Astrocyte of the cerebellum (primary cell): Measurements from ENCODE around the gene DCST1.

Experiments
- DNase-seq: peaks from one replicate; pipeline ENCODE4 v3.0.0-alpha.2; 2011; ENCODE audit warnings: low read depth
- H3K4me3 ChIP-seq: 2 replicates; pipeline ENCODE4 v1.5.1; 2011; ENCODE audit warnings: mild to moderate bottlenecking, low read depth, low read length, moderate library complexity
- CTCF ChIP-seq: IDR thresholded peaks from 2 replicates; pipeline ENCODE4 v1.5.1; 2012; ENCODE audit warnings: low read length, low read depth, moderate library complexity, mild to moderate bottlenecking; ENCODE audit errors: missing control alignments
- in situ Hi-C: cut with HindIII; loops from 2 replicates; pipeline ENCODE4 v1.10.0; 2017; ENCODE audit warnings: low sequenced_read_pairs

Gene DCST1

GRCh38 chr1:155009221-155009711, 24.4 kb upstream of the DCST1 start:
- no peak for DNase-seq
- in situ Hi-C loops = no loop called here
- no peak overlapping the region for H3K4me3 ChIP-seq
- TF ChIP-seq CTCF = no peak

GRCh38 chr1:155009742-155010141, 23.9 kb upstream of the DCST1 start:
- TF ChIP-seq CTCF = no peak
- no peak for DNase-seq
- in situ Hi-C loops = loop anchor here (5.0 kb wide), 2 partner anchors 52 to 53 kb away; partner anchors contain the start of genes EFNA4 and PBXIP1
- H3K4me3 ChIP-seq = no peak overlapping the region

GRCh38 chr1:155010211-155010918, 23.3 kb upstream of the DCST1 start:
- TF ChIP-seq CTCF = no peak
- H3K4me3 ChIP-seq = no peak overlapping the region
- no peak for DNase-seq
- in situ Hi-C loops = loop anchor here (5.0 kb wide), 2 partner anchors 52 to 53 kb away; partner anchors contain the start of genes EFNA4 and PBXIP1

GRCh38 chr1:155011004-155011416, 22.6 kb upstream of the DCST1 start:
- in situ Hi-C loops = loop anchor here (5.0 kb wide), 2 partner anchors 51 to 54 kb away; partner anchors contain the start of genes EFNA4 and PBXIP1

GRCh38 chr1:155011437-155012025, 22.1 kb upstream of the DCST1 start:
- in situ Hi-C loops = loop anchor here (5.0 kb wide), 2 partner anchors 51 to 54 kb away; partner anchors contain the start of genes EFNA4 and PBXIP1
- TF ChIP-seq CTCF = no peak
- DNase-seq = no peak
- no peak overlapping the region for H3K4me3 ChIP-seq

More at GRCh38 chr1:155011004-155011416, 22.6 kb upstream of the DCST1 start:
- no peak for DNase-seq
- H3K4me3 ChIP-seq = no peak overlapping the region
- TF ChIP-seq CTCF = no peak

- TF ChIP-seq CTCF = no peak
- no peak for DNase-seq
- in situ Hi-C loops = loop anchor here (5.0 kb wide), 2 partner anchors 50 to 55 kb away; partner anchors contain the start of genes EFNA4 and PBXIP1
- H3K4me3 ChIP-seq = no peak overlapping the region
Observed at GRCh38 chr1:155012026-155012546, 21.5 kb upstream of the DCST1 start.
